H1 (cell line): Measurements from ENCODE around the gene BCL2A1.

Experiments
- BACH1 ChIP-seq: IDR thresholded peaks from 2 replicates; pipeline ENCODE4 v1.6.1; 2012; ENCODE audit warnings: low read length, improper control_type of control experiment
- BRCA1 ChIP-seq: IDR thresholded peaks from 2 replicates; pipeline ENCODE4 v1.6.1; 2012; ENCODE audit warnings: low read depth, low read length, improper control_type of control experiment
- EP300 ChIP-seq, 2 experiments: IDR thresholded peaks; 1 replicate in 1 of 2; 2 replicates in 1 of 2; pipeline ENCODE4 v1.6.1; 2011 to 2012; ENCODE audit warnings: low read depth in 2 of 2, low read length in 2 of 2, mild to moderate bottlenecking in 2 of 2, borderline replicate concordance in 1 of 2, inconsistent platforms in 1 of 2, moderate library complexity in 1 of 2
- EZH2 ChIP-seq: fragments of 200-600 bp; sonication (generic); IDR thresholded peaks from 2 replicates; pipeline ENCODE4 v1.7.1; 2012; ENCODE audit warnings: low read depth, mild to moderate bottlenecking, moderate library complexity, low read length, inconsistent platforms; ENCODE audit not compliant: severe bottlenecking
- POLR2A ChIP-seq, 2 experiments: IDR thresholded peaks; 1 replicate in 1 of 2; 2 replicates in 1 of 2; pipeline ENCODE4 v1.6.1; 2011; ENCODE audit warnings: low read depth in 2 of 2, low read length in 2 of 2, mild to moderate bottlenecking in 2 of 2; ENCODE audit errors: control extremely low read depth in 1 of 2
- TF ChIP-seq, protein P1 (sequence below), 3 experiments: IDR thresholded peaks; 1 replicate in 2 of 3; 2 replicates in 1 of 3; pipeline versions ENCODE4 v1.5.1 to v1.6.1; 2011; ENCODE audit warnings: low read length in 3 of 3, mild to moderate bottlenecking in 3 of 3, inconsistent platforms in 2 of 3, low read depth in 1 of 3, moderate library complexity in 1 of 3; ENCODE audit not compliant: insufficient read depth in 1 of 3; ENCODE audit errors: control extremely low read depth in 1 of 3

DNA sequence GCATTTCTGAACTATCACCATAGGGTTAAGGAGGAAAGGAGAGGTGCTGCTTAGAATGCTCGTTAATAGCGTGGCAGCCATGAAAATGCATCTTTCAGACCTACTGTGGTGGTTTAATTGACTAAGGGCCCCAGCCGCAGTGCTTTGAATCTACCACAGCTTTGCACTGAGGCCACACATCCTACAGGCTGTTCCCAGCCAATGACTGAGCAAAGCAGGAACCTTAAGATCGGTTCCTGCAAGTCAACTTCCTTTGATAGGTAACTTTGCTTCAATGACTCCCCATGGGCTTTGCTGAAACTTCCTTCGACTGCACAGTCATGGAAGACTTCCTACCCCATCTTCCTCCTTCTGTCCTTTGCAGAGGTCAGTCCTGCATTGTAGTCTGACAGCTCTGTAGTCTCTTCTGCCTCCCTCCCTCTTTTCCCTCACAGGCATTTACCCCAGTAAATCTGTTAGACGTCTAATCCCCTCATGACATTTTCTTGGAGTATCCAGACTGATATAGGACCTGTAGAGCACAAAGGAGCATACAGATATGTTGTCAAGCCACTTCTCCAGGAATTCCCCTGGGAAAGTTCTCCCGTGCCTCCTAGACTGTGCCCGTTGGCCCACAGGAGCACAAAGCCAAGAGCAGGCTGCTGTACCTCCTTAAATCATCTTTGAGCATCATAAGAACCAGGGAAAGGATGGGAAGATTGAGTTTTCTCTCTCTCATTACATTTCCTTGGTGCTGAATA lies 2.6 kb upstream of the BCL2A1 start:
- TF ChIP-seq EP300 (IDR thresholded peaks at IDR 0.05; ENCODE audit: borderline replicate concordance in 1 of 2, low read depth in 2 of 2, low read length in 2 of 2) (no peak), BACH1 (no peak), EZH2 (no peak), BRCA1 (no peak), POLR2A (IDR thresholded peaks at IDR 0.05; ENCODE audit: control extremely low read depth in 1 of 2, low read depth in 2 of 2, low read length in 2 of 2) (no peak)
- TF ChIP-seq, protein P1, sequence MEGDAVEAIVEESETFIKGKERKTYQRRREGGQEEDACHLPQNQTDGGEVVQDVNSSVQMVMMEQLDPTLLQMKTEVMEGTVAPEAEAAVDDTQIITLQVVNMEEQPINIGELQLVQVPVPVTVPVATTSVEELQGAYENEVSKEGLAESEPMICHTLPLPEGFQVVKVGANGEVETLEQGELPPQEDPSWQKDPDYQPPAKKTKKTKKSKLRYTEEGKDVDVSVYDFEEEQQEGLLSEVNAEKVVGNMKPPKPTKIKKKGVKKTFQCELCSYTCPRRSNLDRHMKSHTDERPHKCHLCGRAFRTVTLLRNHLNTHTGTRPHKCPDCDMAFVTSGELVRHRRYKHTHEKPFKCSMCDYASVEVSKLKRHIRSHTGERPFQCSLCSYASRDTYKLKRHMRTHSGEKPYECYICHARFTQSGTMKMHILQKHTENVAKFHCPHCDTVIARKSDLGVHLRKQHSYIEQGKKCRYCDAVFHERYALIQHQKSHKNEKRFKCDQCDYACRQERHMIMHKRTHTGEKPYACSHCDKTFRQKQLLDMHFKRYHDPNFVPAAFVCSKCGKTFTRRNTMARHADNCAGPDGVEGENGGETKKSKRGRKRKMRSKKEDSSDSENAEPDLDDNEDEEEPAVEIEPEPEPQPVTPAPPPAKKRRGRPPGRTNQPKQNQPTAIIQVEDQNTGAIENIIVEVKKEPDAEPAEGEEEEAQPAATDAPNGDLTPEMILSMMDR (IDR thresholded peaks at IDR 0.05; ENCODE audit: control extremely low read depth in 1 of 3, insufficient read depth in 1 of 3, low read depth in 1 of 3, low read length in 3 of 3) = no peak
